Measurements from ENCODE around the gene EXOC2. TPM values are rescaled to one million over a fixed set of nuclear protein-coding genes. Genes with fewer than 3 reads are reported as not detected.

Gene EXOC2
- total RNA-seq, 1 donor from 2014 or later = 40.8 TPM

DNA sequence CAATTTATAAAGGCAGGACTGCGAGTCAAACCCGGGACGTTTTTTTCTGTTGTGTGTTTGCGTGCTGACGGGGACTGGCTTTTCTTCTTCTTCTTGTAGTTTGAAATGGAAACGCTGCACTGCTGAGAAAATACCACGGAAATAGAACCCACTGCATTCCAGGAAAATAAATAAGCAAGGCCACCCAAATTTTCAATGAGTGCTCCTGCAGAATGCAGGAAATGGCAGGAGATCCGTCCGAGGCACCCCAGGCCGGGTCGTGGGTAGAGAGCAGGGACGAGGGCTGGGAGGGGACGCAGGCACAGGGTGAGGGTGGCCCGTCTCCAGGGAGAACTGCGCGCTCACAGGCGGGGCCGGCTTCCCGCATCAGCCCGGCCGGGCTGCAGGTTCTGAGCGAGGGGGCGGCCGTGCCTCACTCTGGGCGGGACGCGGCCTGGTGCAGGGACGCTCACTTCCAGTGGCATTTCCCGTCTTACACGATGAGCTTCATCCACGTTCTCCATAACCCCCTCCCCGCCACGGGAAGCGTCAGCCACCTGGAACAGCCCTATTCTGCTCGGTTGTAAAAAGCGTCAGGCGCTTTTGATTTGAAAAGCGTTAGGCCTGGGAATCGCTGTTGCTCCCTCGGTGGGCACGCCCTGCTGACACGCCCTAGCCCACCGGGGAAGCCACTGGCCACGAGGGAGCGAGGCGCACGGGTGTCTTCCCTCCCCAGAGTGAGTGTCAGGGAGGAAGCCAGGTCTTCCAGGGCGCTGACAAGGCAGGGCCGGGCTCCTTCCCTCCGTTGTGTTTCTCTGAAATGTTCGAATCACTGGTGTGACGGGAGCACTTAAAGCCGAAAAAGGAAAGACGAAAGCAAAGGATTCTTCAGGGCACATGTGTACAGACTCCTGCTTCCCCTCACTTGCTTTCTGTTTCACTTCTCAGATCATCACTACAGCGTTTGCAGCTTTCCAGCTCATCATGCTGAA lies 17.9 kb upstream of the EXOC2 start:
- intact Hi-C loops (cut with micrococcal nuclease) = loop anchor here (1.0 to 5.0 kb wide), 9 partner anchors 11 to 1536 kb away; partner anchors contain the start of genes DUSP22 and GMDS

GRCh38 chr6:709471-710056 lies 16.6 kb upstream of the EXOC2 start:
- intact Hi-C loops (cut with micrococcal nuclease) = loop anchor here (2.0 to 5.0 kb wide), 5 partner anchors 25 to 1538 kb away; partner anchors contain the start of gene GMDS

GRCh38 chr6:708237-708598 lies 15.3 kb upstream of the EXOC2 start:
- intact Hi-C loops (cut with micrococcal nuclease) = no loop called here

DNA sequence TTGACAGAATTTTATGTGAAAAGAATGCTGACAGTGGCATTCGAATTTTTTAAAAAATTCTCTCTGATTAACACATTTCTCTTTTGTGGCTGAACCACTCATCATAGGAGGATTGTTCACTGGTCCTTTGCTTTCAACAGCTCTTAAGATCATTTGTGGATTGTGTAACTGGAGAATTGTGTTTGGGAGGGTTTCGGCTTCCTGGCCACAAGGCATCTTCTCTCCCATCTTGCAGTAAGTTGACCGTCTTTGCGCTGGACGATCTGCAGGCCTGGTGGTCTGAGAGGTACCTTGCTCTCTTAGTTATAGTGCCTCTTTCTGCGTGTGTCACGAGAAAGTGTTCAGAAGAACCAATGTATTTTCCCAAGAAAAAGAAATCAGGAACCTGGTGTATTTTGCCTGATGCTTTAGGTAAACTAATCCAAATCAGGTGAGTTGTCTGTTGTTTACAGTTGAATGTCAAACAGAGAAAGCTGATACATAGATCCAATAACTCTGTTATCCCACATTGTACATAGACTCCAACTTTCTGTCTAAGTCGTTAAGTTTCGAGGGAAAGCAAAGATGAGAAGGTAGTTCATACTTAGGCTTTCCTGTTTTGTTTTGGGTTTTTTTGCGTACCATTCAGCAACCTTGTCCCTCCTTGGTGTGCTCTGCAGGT lies 14.8 kb upstream of the EXOC2 start:
- intact Hi-C loops (cut with micrococcal nuclease) = no loop called here

GRCh38 chr6:706819-707381 lies 14.0 kb upstream of the EXOC2 start:
- intact Hi-C loops (cut with micrococcal nuclease) = no loop called here

- intact Hi-C loops (cut with micrococcal nuclease) = no loop called here
These were observed 13.2 kb upstream of the EXOC2 start for GRCh38 chr6:706146-706545.

DNA sequence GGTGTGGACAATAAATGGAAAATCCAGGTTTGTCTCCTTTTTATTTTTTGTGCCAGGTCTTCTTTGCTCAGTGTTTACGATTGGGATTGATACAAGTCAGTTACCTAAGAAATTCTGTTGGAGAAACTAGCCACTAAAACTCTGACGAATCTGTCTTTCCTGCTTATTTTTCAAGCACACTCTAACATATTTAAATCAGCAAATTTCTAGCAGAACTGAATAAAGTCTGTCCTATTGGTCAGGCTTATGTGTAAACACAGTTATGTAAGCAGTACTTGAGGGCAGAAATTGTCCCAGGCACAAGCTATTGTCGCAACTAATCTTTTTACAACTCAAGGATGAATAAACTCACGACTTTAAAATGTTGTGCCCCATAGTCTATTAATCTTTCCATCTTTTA lies 12.1 kb upstream of the EXOC2 start:
- intact Hi-C loops (cut with micrococcal nuclease) = no loop called here

GRCh38 chr6:704046-704445 lies 11.1 kb upstream of the EXOC2 start:
- intact Hi-C loops (cut with micrococcal nuclease) = no loop called here

DNA sequence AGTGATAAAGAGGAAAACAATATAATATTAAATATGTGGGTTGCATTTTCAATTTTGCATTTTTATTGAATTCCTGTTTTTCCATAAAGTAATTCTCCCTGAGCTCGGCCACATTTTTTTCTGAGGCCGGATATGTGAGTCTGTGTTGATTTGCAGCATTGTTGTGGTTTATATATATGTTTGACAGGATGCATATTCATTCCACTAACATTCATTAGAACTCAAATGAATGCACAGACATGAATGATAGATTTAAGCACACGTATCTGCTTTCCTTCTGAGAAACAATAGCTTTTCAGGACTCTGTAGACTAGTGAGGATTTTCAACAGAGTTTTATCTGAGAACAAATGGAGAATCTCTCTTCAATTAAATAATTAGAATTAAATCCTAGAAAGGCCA lies 10.6 kb upstream of the EXOC2 start:
- intact Hi-C loops (cut with micrococcal nuclease) = no loop called here

GRCh38 chr6:701700-702479 lies 9.0 kb upstream of the EXOC2 start:
- intact Hi-C loops (cut with micrococcal nuclease) = no loop called here

DNA sequence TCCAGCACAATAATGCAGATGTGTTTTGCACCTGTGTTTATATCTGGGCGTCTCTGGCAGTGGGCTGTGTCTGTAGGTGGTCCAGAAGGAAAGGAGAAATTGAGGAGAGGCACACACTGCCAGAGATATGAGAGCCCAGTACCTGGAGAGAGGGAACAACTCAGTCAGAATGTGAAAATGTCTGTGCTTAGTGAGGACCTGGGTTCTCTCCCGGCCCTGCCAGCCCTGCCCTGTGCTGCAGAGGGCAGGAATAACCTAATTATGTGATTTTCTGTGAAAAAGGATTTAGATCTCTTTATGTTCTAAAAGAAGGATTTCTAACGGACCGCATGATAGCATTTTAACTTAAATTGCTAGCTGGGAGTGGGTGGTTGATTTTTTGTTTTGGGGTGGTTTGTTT lies 8.3 kb upstream of the EXOC2 start:
- intact Hi-C loops (cut with micrococcal nuclease) = no loop called here

DNA sequence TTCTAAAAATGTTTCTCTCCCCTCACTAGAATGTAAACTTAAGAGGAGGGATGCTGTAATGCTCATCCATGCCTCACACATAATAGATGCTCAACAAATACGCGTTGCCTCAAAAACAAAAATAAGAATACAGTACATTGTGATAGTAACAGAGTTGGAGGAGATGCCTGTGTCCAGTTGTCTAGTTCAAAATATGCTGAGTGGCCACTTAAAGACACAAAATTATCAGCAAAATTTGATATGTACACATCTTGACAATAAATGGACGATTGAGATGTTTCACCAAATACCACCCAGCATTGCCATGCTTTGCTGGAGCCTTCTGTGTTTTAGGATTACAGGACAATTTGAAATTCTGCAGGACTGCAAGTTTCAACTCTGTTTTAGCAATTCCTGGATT lies 7.6 kb upstream of the EXOC2 start:
- intact Hi-C loops (cut with micrococcal nuclease) = no loop called here

DNA sequence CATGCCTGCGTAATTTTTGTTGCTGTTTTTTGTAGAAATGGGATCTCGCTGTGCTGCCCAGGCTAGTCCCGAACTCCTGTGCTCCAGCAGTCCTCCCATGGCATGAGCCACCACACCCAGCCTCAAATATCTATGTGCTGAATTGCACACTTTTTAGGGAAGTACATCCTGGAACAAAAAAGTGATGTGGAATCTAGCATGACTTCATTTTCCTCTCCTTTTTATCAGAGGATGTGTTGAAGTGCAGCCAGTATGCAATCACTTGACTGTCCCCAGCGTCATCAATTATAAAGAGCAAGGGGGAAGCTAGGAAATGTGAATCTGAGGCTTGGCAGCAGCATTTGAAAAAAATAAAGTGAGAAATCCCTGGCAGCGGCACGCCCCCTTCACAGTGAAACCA lies 6.4 kb upstream of the EXOC2 start:
- intact Hi-C loops (cut with micrococcal nuclease) = no loop called here

DNA sequence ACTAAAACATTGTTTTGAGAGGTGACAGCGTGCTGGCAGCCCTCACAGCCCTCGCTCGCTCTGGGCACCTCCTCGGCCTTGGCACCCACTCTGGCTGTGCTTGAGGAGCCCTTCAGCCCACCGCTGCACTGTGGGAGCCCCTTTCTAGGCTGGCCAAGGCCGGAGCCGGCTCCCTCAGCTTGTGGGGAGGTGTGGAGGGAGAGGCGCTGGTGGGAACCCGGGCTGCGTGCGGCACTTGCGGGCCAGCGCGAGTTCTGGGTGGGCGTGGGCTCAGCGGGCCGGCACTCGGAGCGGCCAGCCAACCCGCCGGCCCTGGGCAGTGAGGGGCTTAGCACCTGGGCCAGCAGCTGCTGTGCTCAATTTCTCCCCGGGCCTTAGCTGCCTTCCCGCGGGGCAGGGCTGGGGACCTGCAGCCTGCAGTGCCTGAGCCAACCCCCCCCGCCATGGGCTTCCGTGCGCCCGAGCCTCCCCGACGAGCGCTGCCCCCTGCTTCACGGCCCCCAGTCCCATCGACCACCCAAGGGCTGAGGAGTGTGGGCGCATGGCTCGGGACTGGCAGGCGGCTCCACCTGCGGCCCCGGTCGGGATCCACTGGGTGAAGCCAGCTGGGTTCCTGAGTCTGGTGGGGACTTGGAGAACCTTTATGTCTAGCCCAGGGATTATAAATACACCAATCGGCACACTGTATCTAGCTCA lies 1.6 kb upstream of the EXOC2 start:
- intact Hi-C loops (cut with micrococcal nuclease) = loop anchor here (5.0 kb wide), 2 partner anchors 212 to 507 kb away; no protein-coding TSS in a partner anchor

GRCh38 chr6:693723-694009 lies 727 bp upstream of the EXOC2 start:
- intact Hi-C loops (cut with micrococcal nuclease) = loop anchor here (1.0 to 5.0 kb wide), 4 partner anchors 211 to 506 kb away; partner anchors contain the start of gene DUSP22

DNA sequence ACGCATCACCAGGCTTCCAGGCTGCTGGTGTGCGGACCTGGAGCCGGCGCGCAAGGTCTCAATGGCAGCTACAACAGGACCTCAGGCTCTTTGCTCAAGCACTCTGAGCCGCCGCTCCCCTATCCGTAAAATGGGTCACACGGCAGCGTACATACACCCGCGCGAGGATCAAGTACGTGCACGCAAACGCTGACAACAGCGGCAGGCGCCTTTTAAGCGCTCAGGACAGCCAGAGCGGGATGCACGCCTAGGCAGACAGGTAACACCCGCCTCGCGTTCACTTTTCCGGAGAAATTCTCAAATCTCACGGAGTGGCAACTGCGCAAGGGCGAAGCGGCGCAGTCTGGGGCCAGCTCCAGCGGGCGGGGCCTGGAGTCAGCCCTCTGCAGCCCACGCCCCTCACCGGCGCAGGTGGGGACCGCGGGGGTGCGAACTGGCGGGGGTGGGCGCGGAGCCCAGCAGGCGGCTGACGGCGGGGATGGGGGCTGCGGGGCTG lies 535 bp downstream of the EXOC2 start:
- intact Hi-C loops (cut with micrococcal nuclease) = loop anchor here (1.0 to 5.0 kb wide), 7 partner anchors 8 to 505 kb away; partner anchors contain the start of gene DUSP22

DNA sequence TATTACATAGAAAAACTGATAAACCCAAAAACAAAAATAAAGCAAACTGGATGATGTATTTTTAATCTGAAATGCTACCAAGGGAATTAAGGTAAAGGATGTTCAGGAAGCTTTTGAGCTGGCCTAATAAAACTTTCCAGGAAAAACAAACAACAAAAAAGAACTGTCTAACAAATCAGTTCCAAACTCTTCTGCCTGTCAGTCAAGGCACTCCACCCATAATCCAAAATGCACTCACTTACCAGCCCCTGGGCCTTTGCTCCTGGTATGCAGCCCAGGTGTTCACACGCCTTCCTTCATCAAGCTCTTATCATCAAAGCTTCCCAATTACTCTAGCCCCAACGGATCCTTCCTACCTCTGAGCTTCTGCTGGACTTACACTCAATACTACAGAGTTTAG lies 3.7 kb downstream of the EXOC2 start:
- intact Hi-C loops (cut with micrococcal nuclease) = no loop called here

DNA sequence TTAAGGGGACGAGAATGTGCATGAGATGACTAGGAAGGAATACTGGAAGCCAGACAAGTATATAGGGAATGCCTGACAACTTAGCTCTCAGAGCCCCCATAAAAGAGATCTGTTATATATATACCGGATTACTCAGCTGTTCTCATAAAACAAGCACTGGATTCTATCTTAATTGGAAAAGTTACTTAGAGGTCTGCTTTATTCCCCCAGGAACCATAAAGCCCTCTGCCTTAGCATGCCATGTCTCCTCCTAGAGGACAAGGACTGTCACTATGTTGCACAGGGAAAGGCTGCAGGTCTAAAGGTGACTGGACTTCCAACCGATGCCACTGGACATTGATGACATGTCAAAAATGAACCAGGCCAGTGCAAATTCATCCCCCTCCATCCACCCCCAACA lies 6.4 kb downstream of the EXOC2 start:
- intact Hi-C loops (cut with micrococcal nuclease) = no loop called here

DNA sequence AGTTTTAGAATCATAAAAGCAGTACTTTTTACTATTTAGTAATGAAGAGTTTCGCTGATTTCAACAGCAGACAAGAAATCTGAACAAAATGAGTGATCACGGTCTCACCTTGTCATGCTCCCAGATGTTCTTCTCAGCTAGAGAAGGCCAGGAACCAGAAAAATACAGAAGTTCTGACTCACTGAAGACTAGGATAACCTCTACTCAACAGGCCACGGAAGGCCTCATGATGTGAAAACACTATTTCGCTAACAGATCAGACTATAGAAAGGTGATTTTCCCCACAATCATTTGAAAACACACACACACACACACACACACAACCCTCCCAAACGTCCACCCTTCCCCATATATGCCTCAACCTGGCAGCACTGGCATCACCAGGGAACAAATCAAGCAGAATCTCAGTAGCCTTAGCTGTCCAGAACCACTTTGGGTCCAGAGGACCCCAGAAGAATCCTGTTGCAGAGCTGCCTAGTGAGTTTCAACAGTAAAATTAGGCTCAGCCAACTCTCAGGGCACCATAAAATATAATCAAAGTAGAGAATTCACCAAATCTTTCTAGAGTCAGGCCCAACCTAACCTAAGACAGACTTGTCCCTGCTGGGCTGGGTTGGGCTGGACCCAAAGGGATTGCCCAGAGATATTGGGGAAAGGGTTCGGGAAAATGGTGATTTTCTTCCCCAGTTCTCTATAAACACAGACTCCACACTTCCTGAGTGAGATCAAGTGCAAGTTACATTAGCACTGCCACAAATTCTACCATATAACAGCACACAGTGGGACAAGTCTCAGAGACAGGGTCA lies 7.9 kb downstream of the EXOC2 start:
- intact Hi-C loops (cut with micrococcal nuclease) = loop anchor here (1.0 to 2.0 kb wide), 2 partner anchors 7 to 26 kb away; no protein-coding TSS in a partner anchor

Data from T-helper 1 cell treated with Interleukin-12 subunit alpha and Interleukin-12 subunit beta and Interleukin-4 antibody, amounts not matched to agents 30 ng/mL and 1 ng/mL, for 36 hours (primary cell).